CD4-positive, CD25-positive, alpha-beta regulatory T cell (primary cell): ENCODE data around the gene EBF3. TPM values are rescaled to one million over a fixed set of nuclear protein-coding genes. Genes with fewer than 3 reads are reported as not detected.
"Not testable (repeated sequence)": the region's sequence is repeated elsewhere in the genome, so short reads cannot be mapped to it uniquely, and the experiment has no call there.

Experiments
- ATAC-seq, 2 donors: fragments of 150-1000 bp; cut with Tn5 transposase; one replicate each; pipeline ENCODE4 v1.10.0; 2021; ENCODE audit warnings: low read depth in 2 of 2, moderate number of reproducible peaks in 2 of 2, moderate library complexity in 1 of 2
- DNase-seq, 3 donors: peaks; one replicate each; pipeline versions ENCODE4 v3.0.0 to v3.0.0-alpha.2; 2012 to 2022; ENCODE audit warnings: mixed read lengths in 1 of 3
- H3K27ac ChIP-seq: one replicate; pipeline ENCODE4 v1.7.0; 2013; ENCODE audit warnings: mild to moderate bottlenecking, low read length; ENCODE audit not compliant: insufficient read depth, poor library complexity, severe bottlenecking
- H3K27me3 ChIP-seq: one replicate; pipeline ENCODE4 v1.7.0; 2013; ENCODE audit warnings: low read length; ENCODE audit not compliant: control insufficient read depth, insufficient read depth
- H3K36me3 ChIP-seq: one replicate; pipeline ENCODE4 v1.7.0; 2013; ENCODE audit warnings: mild to moderate bottlenecking, low read length, moderate library complexity; ENCODE audit not compliant: control insufficient read depth, insufficient read depth
- H3K4me1 ChIP-seq: 2 replicates; pipeline ENCODE4 v1.7.0; 2013; ENCODE audit warnings: mild to moderate bottlenecking, low read length; ENCODE audit not compliant: insufficient read depth, control insufficient read depth, poor library complexity, severe bottlenecking
- H3K4me3 ChIP-seq: one replicate; pipeline ENCODE4 v1.7.0; 2013; ENCODE audit warnings: low read depth, mild to moderate bottlenecking, low read length, moderate library complexity
- H3K9me3 ChIP-seq, 2 experiments: 1 replicate in 1 of 2; 2 replicates in 1 of 2; pipeline ENCODE4 v1.7.0; 2013; ENCODE audit warnings: low read length in 2 of 2, mild to moderate bottlenecking in 1 of 2, moderate library complexity in 1 of 2; ENCODE audit not compliant: control insufficient read depth in 2 of 2
- H3K27ac Mint-ChIP-seq, 3 donors: one replicate each; pipeline ENCODE4 v1.8.0; 2020 to 2022; ENCODE audit warnings: mild to moderate bottlenecking in 3 of 3, mixed read lengths in 3 of 3, moderate library complexity in 2 of 3
- H3K27me3 Mint-ChIP-seq: one replicate; pipeline ENCODE4 v1.8.0; 2022; ENCODE audit warnings: mild to moderate bottlenecking, mixed read lengths
- H3K36me3 Mint-ChIP-seq: one replicate; pipeline ENCODE4 v1.8.0; 2020; ENCODE audit warnings: mixed read lengths
- H3K4me1 Mint-ChIP-seq, 4 donors: one replicate each; pipeline ENCODE4 v1.8.0; 2020 to 2022; ENCODE audit warnings: mixed read lengths in 4 of 4, mild to moderate bottlenecking in 1 of 4
- H3K4me3 Mint-ChIP-seq, 4 donors: one replicate each; pipeline ENCODE4 v1.8.0; 2020 to 2022; ENCODE audit warnings: mild to moderate bottlenecking in 4 of 4, mixed read lengths in 4 of 4, moderate library complexity in 3 of 4
- H3K9me3 Mint-ChIP-seq, 7 donors: one replicate each; pipeline ENCODE4 v1.8.0; 2020 to 2022; ENCODE audit warnings: mixed read lengths in 7 of 7, mild to moderate bottlenecking in 3 of 7, moderate library complexity in 2 of 7
- polyA plus RNA-seq, 4 donors: library from polyadenylated mRNA; unstranded; fragments of 300-500 nt; fragmentation: Illumina TruSeq; gene quantifications; one replicate each; pipeline ENCODE4 v1.2.3, GENCODE V29; 2021
- total RNA-seq: library from RNA; stranded (reverse); gene quantifications from one replicate; pipeline ENCODE4 v1.2.3, GENCODE V29; 2022

EBF3 gene
- total and polyA plus RNA-seq, 5 donors from 2014 or later = not detected

- Mint-ChIP-seq H3K4me1 (no peaks in the 10 kb centered on the region), H3K9me3 (peaks cover 0 to 3% (median 0%) of the 10 kb centered on the region in 7 donors)
- no peak for ATAC-seq
Observed at GRCh38 chr10:129922598-129923123, 41.4 kb downstream of the EBF3 start.

GRCh38 chr10:129921801-129922597 lies 42.1 kb downstream of the EBF3 start:
- DNase-seq (no peak), ATAC-seq (no peak)
- peaks cover 4% of the 10 kb centered on the region for H3K27me3 Mint-ChIP-seq
- no peaks in the 10 kb centered on the region for H3K36me3 Mint-ChIP-seq
- H3K4me1 Mint-ChIP-seq = no peaks in the 10 kb centered on the region
- no peaks in the 10 kb centered on the region for H3K27me3 ChIP-seq
- H3K4me3 ChIP-seq = no peak overlapping the region
- H3K4me3 Mint-ChIP-seq = no peak overlapping the region
- H3K9me3 ChIP-seq = no peaks in the 10 kb centered on the region
- H3K27ac Mint-ChIP-seq = no peak overlapping the region
- H3K36me3 ChIP-seq = no peaks in the 10 kb centered on the region
- H3K4me1 ChIP-seq = no peaks in the 10 kb centered on the region
- H3K9me3 Mint-ChIP-seq = peaks cover 0 to 3% (median 0%) of the 10 kb centered on the region in 7 donors
- no peak overlapping the region for H3K27ac ChIP-seq

More at GRCh38 chr10:129922598-129923123, 41.4 kb downstream of the EBF3 start:
- Histone ChIP-seq H3K4me3 (no peak overlapping the region), H3K9me3 (no peaks in the 10 kb centered on the region), H3K27ac (no peak overlapping the region), H3K4me1 (no peaks in the 10 kb centered on the region), H3K27me3 (no peaks in the 10 kb centered on the region), H3K36me3 (no peaks in the 10 kb centered on the region)
- Mint-ChIP-seq H3K4me3 (no peak overlapping the region), H3K27ac (no peak overlapping the region), H3K36me3 (no peaks in the 10 kb centered on the region), H3K27me3 (peaks cover 4% of the 10 kb centered on the region)
- DNase-seq = no peak

GRCh38 chr10:129921065-129921670 lies 42.9 kb downstream of the EBF3 start:
- peaks cover 0 to 3% (median 0%) of the 10 kb centered on the region in 7 donors for H3K9me3 Mint-ChIP-seq
- no peak overlapping the region for H3K27ac Mint-ChIP-seq
- Histone ChIP-seq H3K36me3 (no peaks in the 10 kb centered on the region), H3K27me3 (no peaks in the 10 kb centered on the region), H3K4me1 (no peaks in the 10 kb centered on the region), H3K27ac (no peak overlapping the region), H3K4me3 (no peak overlapping the region), H3K9me3 (no peaks in the 10 kb centered on the region)
- no peaks in the 10 kb centered on the region for H3K36me3 Mint-ChIP-seq
- ATAC-seq (no peak), DNase-seq (no peak)
- H3K4me3 Mint-ChIP-seq = no peak overlapping the region
- H3K27me3 Mint-ChIP-seq = peaks cover 4% of the 10 kb centered on the region
- no peaks in the 10 kb centered on the region for H3K4me1 Mint-ChIP-seq

GRCh38 chr10:129920187-129920586 lies 43.9 kb downstream of the EBF3 start:
- H3K27me3 Mint-ChIP-seq = not testable (repeated sequence)

GRCh38 chr10:129919358-129919757 lies 44.7 kb downstream of the EBF3 start:
- H3K4me1 Mint-ChIP-seq = no peaks in the 10 kb centered on the region
- no peak overlapping the region for H3K27ac ChIP-seq
- H3K27me3 Mint-ChIP-seq = peaks cover 4% of the 10 kb centered on the region
- no peak overlapping the region for H3K4me3 Mint-ChIP-seq
- no peaks in the 10 kb centered on the region for H3K9me3 ChIP-seq
- H3K9me3 Mint-ChIP-seq = peaks cover 0 to 3% (median 0%) of the 10 kb centered on the region in 7 donors
- no peak for DNase-seq
- H3K27ac Mint-ChIP-seq = peak overlapping the region in 1 of 3 donors; percentile 12
- no peak overlapping the region for H3K4me3 ChIP-seq
- no peaks in the 10 kb centered on the region for H3K36me3 ChIP-seq
- H3K27me3 ChIP-seq = no peaks in the 10 kb centered on the region
- H3K36me3 Mint-ChIP-seq = no peaks in the 10 kb centered on the region
- no peak for ATAC-seq
- H3K4me1 ChIP-seq = no peaks in the 10 kb centered on the region

More at GRCh38 chr10:129920187-129920586, 43.9 kb downstream of the EBF3 start:
- ATAC-seq, H3K9me3 ChIP-seq, H3K27me3 ChIP-seq, DNase-seq, H3K36me3 Mint-ChIP-seq, H3K4me3 Mint-ChIP-seq, H3K4me3 ChIP-seq, H3K4me1 ChIP-seq, H3K4me1 Mint-ChIP-seq, H3K27ac Mint-ChIP-seq, H3K9me3 Mint-ChIP-seq, H3K36me3 ChIP-seq, H3K27ac ChIP-seq: not testable (repeated sequence)

- Histone ChIP-seq H3K27me3 (no peaks in the 10 kb centered on the region), H3K27ac (no peak overlapping the region), H3K4me1 (no peaks in the 10 kb centered on the region), H3K36me3 (no peaks in the 10 kb centered on the region), H3K9me3 (no peaks in the 10 kb centered on the region), H3K4me3 (no peak overlapping the region)
- Mint-ChIP-seq H3K4me1 (no peaks in the 10 kb centered on the region), H3K4me3 (no peak overlapping the region), H3K36me3 (no peaks in the 10 kb centered on the region), H3K27me3 (peaks cover 1% of the 10 kb centered on the region), H3K27ac (peak overlapping the region in 1 of 3 donors; percentile 12), H3K9me3 (peaks cover 0 to 3% (median 0%) of the 10 kb centered on the region in 7 donors)
- ATAC-seq (no peak), DNase-seq (no peak)
Observed at GRCh38 chr10:129918836-129919235, 45.2 kb downstream of the EBF3 start.

- Histone ChIP-seq H3K36me3 (no peaks in the 10 kb centered on the region), H3K4me3 (no peak overlapping the region), H3K27ac (no peak overlapping the region), H3K27me3 (no peaks in the 10 kb centered on the region), H3K9me3 (no peaks in the 10 kb centered on the region), H3K4me1 (no peaks in the 10 kb centered on the region)
- H3K4me3 Mint-ChIP-seq = no peak overlapping the region
- no peaks in the 10 kb centered on the region for H3K36me3 Mint-ChIP-seq
- H3K9me3 Mint-ChIP-seq = peaks cover 0 to 3% (median 0%) of the 10 kb centered on the region in 7 donors
- ATAC-seq (no peak), DNase-seq (no peak)
- no peaks in the 10 kb centered on the region for H3K4me1 Mint-ChIP-seq
- peak overlapping the region in 1 of 3 donors; percentile 12 for H3K27ac Mint-ChIP-seq
- H3K27me3 Mint-ChIP-seq = no peaks in the 10 kb centered on the region
Observed at GRCh38 chr10:129918401-129918800, 45.7 kb downstream of the EBF3 start.
